LNCAP (cell line): Measurements from ENCODE around the gene MAPK9.

ENCODE experiments used
- CTCF ChIP-seq: fragments of 450-650 bp; IDR thresholded peaks from 2 replicates; pipeline ENCODE4 v1.5.1; 2017; ENCODE audit warnings: mild to moderate bottlenecking

The MAPK9 gene

GRCh38 chr5:180330810-180331646 lies 39.1 kb upstream of the MAPK9 start:
- TF ChIP-seq CTCF = no peak

- no peak for TF ChIP-seq CTCF
Measured at GRCh38 chr5:180330270-180330648, 38.4 kb upstream of the MAPK9 start.

GRCh38 chr5:180329606-180330269 lies 37.9 kb upstream of the MAPK9 start:
- no peak for TF ChIP-seq CTCF

GRCh38 chr5:180329138-180329435 lies 37.2 kb upstream of the MAPK9 start:
- TF ChIP-seq CTCF = no peak

- peak; percentile 79 for TF ChIP-seq CTCF
Measured at GRCh38 chr5:180328296-180329137, 36.6 kb upstream of the MAPK9 start.

- no peak for TF ChIP-seq CTCF
Measured at GRCh38 chr5:180326989-180327565, 35.2 kb upstream of the MAPK9 start.

GRCh38 chr5:180324601-180324950 lies 32.7 kb upstream of the MAPK9 start:
- no peak for TF ChIP-seq CTCF
